GM19372 (cell line): ENCODE results near the gene EZH2.

ENCODE experiments used
- ATAC-seq: cut with Tn5 transposase; IDR thresholded peaks from one replicate; pipeline ENCODE4 v1.9.1; 2021; ENCODE audit warnings: mild to moderate bottlenecking, low read depth, moderate library complexity; ENCODE audit not compliant: unreplicated experiment

The EZH2 gene

DNA sequence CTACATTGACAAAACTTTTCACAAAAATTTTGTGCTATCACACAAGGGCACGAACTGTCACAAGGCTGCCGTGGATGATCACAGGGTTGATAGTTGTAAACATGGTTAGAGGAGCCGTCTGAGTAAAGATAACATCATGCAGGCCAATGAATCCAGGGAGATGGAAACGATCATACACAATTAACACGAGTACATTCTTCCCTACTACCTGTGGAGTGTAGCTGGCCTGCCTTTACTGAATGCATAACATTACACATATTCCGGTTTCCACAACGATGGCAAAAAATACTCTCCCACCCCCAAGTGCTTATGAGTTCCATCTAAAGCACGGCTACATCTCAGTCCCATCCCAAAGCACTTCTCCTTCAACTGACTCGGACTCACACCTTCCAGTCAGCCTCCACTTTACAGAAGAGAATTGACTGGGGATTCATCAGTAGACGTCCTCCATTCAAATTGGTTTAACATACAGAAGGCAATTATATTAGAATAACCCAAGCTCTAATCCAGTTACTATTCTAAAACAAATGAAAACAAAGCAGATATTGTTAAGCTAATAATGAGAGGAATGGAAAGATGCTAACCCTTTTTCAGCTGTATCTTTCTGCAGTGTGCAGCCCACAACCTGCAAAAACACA is 69.0 kb downstream of the EZH2 start:
- no peak for ATAC-seq

DNA sequence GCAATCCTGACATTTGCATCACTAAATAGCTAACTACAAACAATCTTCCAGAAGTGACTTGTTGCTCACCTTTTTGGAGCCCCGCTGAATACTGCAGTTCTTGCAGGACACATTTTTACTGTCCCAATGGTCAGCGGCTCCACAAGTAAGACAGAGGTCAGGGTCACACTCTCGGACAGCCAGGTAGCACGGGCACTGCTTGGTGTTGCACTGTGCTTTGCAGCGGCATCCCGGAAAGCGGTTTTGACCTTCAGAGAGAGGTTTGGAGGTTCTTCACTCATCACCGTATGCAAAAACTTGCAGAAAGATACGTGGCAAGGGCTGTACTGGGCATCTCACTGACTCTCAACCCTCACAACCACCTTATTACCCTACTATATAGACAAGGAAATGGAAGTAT is 70.2 kb downstream of the EZH2 start:
- no peak for ATAC-seq

DNA sequence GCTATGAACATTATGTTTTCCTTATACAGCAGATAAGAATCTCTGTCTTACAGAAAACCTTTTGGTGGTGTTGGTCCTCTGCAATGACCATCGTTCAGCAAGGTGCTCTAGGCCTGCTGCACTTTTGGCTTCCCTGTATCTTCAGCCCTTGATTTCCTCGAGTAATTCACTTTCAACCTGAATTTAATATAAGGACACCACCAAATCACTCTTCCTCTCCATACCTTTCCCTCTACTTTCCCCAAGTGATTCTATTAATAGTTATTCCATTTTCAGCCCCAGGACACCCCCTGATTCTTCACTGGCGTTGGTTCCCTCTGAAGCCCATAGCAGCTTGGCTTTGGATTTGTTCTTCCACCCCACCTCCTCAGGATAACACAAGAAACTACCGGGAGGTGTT is 72.2 kb downstream of the EZH2 start:
- no peak for ATAC-seq

DNA sequence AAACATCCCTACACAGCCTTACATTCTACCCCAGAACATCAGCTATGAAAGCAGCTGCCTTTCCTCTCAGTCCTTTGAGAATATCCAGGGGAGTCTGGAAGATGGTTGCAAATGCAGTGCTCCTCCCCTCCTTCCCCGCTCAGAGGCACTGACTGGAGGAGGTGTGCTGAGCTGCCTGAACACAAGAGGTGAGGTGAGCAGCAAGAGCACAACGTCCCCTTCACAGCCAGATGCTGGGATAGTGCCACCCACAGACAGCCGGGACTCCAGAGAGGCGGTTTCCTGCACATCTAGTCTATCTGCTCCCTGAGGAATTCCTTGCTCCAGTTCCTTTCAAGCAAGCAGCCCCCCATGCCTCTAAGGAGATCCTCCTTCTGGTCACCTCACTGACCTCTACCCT is 74.2 kb downstream of the EZH2 start:
- ATAC-seq, result no peak

DNA sequence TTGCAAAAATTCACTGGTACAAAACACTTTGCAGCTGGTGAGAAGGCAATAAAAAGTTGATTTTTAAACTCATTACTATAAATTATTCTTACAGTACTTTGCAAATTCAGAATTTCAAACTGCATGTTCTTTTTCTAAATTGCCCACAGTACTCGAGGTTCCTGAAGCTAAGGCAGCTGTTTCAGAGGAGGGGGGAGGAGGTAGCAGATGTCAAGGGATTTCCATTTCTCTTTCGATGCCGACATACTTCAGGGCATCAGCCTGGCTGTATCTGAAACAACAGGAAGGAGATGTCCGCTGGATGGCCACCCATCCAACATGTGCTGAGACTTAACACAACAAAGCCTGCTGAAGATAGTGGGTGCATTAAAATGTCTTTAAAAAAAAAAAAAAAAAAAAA is 76.7 kb downstream of the EZH2 start:
- ATAC-seq, result no peak

DNA sequence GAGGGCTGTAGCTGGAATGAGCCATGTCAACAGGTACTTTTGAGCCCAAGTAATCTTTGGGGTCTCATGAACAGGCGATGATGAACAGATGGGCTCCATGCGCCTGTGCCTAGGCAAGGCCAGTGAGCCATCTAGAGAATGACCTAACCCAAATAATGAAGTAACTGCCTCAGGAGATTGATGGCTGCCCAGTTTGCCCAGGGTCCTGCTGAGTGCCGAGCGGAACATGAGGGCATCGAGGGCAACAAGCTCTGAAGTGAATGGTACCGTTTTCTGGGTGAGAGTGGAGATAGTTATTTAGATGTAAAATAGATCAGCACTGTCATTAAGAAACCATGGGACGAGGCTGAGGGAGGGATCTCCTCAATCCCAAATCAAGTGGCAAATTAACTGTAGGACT is 77.9 kb downstream of the EZH2 start:
- ATAC-seq, result no peak

DNA sequence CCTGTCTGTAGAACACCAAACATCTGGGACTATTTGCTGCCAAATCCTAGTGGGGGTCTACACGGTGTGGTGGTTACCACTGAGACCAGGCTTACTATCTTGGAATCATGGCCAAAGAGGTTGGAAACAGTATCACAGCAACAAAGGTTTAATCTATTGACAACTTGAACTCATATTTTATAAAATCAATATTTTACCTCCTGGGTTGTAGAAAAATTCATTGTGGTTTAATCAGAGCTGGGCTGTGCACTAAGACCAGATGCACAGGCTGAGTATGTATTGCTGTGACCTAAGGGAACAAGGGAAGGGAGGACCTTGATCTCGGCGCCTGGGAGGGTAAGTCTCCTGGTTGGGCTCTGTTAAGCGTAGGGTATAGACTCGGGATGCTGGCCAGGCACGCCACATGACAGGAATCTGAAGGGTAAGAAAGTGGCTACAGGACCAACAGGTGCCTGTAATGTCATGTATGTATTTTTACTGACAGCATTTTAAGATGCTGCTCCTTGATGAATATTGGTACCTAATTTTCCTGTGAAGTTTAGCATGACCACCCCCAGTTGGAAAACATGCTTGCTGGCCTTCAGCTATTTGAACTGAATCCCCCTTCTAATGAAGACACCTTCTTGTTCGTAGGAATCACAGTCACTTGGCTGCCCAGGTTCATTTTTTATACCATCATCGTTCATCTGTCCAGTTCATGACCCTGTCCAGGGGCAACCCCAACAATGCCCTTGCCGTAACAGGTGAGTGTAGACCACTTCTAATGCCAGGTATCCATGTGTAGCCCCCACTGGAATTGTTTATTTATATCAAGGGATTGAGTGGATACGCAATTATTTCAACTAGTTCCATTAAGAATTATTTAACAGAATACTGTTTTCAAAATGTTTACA is 79.5 kb downstream of the EZH2 start:
- ATAC-seq, result no peak

DNA sequence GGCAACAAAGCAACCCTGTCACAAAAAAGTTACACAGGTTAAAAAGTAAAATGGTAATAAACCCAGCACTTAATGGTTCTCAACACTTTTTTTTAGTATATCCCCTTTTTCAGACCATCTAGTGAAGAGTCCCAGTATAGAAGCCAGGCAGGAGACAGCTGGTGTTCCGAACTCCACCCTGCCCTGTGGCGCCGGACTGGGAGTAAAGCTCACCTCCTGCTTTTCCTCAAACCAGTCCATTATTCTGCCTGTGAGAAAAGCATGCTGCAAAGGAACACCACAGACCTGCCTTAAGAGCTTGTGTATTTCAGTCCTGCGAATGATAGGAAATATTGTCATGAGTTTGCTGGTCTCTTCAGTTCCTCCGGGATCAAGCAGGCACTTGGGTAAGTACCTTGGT is 81.0 kb downstream of the EZH2 start:
- ATAC-seq, result no peak

DNA sequence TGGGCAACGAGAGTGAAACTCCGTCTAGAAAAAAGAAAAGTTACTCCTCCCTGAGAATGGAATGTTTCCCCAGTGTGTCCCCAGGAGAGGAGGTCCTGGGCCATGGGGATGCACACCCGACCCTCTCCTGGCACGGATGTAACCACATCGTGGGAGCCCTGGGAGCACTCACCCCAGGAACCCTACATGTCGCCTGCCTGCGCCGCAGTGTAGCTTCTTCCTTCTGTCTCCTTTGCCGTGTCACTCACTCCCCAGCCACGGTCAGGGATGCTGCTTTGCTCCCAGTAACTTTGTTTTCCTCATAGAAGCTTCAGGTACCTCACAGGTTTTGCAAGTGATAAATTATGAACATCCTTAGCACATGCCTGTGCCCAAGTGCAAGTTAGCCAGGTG is 82.0 kb downstream of the EZH2 start:
- ATAC-seq, result no peak

DNA sequence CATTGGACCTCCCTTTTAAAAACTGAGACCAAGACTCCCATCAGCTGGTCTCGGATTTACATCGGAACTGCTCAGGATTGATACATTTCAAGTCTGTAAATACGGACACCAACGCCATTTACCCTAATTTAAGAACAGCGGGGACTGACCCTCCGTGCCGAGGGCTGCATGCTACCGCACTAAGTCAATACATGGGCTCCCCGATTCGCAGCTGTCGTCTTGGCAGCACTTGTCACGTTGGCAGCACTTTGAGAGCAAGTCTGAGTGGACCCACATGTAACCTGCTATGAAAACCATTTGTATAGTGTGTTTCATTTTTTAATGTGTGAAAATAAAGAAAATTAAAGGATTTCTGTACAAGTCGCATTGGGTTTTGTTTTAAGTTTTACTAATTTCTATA is 83.4 kb downstream of the EZH2 start:
- ATAC-seq, result no peak

DNA sequence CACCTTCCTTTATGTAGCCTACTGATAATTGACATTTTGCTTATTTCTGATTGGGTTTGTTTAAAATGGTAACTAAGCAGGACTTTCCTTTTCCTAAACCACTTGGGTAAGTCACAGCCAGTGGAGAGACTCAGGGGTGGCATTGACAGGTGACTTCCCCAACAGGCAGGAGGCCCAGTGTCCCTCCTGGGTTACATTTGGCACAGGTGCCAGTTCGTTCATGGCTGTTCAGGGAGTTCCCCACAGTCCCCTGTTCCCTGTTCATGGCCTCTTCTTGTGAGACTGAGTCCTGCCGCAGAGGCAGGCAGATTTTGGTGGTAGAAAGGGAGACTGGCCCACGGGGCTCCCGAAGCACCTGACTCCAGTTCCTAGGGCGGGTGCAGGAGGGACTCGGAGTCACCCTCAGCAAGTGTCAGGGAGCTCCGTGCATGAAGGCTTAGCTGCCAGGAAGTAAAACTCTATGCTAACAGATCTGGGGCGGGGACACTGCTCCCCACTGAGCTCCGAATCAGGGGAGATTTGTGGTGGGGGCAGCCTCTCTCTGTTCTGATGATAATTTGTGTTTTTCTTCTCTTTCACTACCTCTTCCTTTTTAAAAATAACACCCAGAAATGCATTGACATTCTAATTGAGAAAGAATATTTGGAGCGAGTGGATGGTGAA is 84.1 kb downstream of the EZH2 start:
- no peak for ATAC-seq

DNA sequence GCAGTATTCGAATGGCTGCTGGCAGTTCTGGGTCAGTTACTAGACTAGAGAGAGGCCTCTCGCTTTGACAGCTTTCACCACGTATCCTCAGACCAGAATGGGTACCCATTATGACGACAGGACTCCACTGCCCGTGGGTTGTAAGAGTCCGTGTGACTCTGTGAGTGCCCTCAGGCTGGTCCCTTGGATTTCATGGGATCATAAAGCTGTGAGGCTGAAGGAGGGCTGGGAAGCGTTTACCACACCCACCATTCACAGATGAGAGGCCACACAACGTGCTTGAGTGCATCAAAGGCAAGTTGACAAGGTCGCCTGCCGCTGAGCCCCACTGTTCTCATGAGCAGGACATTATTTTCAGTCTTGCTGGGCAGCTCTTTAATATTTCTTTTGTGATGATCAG is 87.2 kb downstream of the EZH2 start:
- ATAC-seq, result no peak

DNA sequence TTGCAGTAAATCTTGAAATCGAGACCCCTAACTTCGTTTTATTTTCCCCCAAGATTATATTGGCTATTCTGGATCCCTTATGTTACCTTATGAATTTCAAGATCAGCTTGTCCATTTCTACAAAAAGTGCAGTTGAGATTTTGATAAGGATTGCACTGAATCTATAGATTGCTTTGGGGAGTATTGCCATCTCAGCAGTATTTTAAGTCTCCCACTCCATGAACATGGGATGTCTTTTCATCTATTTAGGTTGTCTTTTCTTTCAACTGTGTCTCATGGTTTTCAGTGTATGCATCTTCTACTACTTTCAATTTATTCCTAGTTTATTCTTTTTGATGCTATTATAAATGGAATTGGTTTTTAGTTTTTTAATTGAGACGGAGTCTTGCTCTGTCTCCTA is 89.6 kb downstream of the EZH2 start:
- no peak for ATAC-seq

DNA sequence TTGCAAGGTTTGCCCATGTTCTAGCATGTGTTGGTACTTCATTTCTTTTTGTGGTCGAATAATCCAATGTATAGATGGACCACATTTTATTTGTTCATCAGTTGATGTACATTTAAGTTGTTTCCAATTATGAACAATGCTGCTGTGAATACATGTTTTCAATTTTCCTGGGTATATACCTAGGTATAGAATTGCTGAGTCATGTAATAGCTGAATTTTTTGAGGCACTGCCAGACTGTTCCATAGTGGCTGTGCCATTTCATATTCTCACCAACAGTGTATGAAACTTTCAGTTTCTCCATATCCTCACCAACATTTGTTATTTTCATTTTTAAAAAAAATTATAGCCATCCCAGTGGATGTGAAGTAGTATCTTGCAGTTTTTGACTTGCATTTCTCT is 90.5 kb downstream of the EZH2 start:
- ATAC-seq, result no peak

DNA sequence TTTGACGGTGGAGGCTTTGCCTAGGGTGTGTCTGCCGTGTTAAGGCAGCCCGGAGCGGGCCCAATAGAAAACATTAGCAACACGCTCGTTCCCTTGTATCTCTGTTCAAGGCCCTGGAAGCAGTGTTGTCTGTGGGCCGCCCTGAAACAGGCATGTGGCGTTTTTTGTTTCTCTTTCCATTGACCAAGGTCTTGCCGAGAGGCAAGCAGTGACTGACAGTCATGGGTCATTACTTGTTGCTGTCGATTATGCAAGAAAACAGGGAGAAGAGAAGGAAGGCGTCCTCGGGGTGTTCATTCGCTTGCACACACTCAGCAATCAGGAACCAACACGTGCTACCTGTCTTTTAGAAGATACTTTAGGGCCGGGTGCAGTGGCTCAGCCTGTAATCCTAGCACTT is 92.5 kb downstream of the EZH2 start:
- no peak for ATAC-seq

DNA sequence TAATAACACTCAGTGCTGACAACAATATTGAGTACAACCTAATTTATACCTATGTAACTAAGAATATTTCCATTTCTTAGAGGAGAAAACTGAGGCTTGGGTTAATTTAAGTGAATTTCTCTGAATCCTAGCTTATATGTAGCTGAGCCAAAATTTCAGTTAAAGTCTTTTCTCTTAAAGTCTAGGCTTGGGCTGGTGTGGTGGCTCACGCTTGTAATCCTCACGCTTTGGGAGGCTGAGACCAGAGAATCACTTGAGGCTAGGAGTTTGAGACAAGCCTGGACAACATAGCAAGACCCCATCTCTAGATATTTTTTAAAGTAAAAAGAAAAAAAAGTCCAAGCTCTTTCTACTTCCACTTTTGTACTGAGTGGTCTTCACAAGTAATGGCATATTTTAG is 93.2 kb downstream of the EZH2 start:
- no peak for ATAC-seq

DNA sequence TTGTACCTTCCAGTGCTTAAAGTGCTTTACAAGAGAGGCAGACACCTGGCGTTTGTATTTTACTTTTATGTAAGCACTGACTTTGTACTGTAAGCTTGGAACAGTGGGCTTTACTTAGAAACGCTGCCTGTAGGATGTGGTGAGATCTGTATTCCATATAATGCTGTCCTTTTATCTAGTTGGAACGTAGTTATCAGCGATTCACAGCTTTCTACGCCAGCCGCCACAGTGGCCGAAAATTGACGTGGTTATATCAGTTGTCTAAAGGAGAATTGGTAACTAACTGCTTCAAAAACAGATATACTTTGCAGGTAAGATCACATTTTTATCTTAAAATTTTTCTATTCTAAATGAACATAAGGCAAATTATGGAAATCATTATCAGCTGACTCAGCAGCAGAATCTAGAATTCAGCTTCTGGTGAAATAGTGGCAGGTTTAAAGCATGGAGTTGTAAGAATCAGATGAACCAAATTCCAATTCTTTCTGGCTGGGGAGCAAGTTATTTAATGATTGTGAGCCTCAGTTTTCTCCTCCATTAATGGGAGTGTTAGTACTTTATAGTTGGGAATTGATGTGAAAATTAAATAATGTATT is 93.9 kb downstream of the EZH2 start:
- ATAC-seq, result no peak

DNA sequence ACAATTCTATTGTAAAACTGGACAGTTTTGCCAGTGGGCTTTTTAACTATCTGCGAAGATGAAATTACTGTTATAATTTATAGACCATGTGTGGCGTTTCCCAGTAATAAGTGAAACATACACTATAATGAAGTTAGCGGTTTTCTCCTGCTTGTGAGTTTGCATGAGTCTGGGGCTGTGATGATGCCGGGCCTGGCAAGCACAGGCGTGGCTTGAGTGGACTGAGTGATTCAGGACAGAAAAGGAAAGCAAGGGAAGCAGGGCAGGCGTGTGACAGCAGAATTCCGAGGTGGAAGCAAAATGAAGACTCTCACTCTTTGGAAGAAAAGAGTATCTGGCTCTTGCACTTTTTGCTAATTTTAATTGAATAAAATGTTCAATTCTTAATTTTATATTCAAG is 94.9 kb downstream of the EZH2 start:
- ATAC-seq, result no peak

DNA sequence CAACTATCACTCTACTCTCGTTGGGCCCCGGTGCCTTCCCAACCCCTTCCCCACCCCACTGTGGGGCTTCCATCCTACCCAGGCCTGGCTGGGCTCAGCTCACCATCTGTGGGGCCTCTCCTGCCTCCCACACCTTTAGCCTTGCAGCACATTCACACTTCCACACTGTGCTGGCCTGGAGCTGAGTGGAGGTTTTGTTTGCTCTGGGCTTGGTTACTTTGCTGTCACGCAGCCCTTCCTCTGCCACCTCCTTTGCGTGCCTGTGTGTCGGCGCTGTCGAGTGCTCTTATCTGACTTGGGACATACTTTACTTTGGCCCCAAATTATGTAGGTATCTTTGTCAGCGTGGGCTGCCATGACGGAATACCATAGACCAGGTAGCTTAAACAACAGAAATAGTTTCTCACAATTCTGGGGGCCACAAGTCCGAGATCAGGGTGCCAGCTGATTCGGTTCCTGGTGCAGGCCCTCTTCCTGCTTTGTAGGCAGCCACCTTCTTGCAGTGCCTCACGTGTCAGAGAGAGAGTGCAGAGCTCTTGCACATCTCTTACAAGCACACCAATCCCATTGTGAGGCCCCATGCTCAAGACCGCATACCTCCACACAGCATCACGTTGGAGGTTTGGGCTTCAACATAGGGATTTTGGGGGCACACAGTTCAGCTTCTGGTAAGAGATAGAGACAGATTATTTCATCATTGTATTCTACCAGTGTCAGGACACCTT is 96.4 kb downstream of the EZH2 start:
- no peak for ATAC-seq

DNA sequence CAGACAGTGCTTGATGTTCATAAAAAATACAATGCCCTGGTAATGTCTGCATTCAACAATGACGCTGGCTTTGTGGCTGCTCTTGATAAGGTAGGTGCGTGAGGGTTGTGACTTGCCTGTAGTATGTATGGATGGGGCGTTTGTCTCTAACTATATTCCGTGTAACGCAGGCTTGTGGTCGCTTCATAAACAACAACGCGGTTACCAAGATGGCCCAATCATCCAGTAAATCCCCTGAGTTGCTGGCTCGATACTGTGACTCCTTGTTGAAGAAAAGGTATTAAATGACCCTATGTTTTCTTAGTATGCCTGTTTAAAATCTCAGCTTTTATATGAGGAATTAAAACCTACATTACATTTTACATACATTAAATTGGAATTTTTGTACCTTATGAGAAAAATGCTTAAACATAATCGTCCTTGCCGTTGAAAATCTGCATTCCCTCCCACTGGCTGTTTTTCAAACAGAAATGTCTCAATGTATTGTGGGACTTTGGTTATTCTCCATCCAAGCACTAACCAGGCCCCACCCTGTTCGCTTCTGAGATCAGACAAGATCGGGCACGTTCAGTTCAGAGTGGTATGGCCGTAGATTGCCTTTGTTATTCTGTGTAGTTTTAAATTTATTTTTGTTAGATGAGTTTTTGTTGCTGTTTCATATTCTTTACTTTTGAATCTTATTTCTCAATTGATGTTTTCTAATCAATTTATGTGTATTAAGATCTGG is 100.1 kb downstream of the EZH2 start:
- ATAC-seq, result no peak
